Body of pancreas (tissue), 4 donors: ENCODE measurements around the gene RBM44.

Experiments used
- CTCF ChIP-seq, 7 experiments: fragments of 450-650 bp in 4 of 7; fragments of 200-600 bp in 3 of 7; sonication (generic) in 3 of 7; IDR thresholded peaks; one replicate each; pipeline ENCODE4 v1.5.1; 2016 to 2019; ENCODE audit warnings: antibody characterized with exemption in 7 of 7
- POLR2A ChIP-seq, 3 donors: fragments of 450-650 bp; IDR thresholded peaks; one replicate each; pipeline ENCODE4 v1.6.1; 2016; ENCODE audit warnings: antibody characterized with exemption in 3 of 3, mild to moderate bottlenecking in 2 of 3

GRCh38 chr2:237889811-237890210 lies 91.2 kb downstream of the RBM44 start:
- TF ChIP-seq CTCF (IDR thresholded peaks at IDR 0.05) (no peak), POLR2A (IDR thresholded peaks at IDR 0.05) (no peak)
